ENCODE measurements around the gene FMNL2.

GRCh38 chr2:152529420-152530115 is 194.6 kb downstream of the FMNL2 start:
- TF ChIP-seq CTCF (conservative IDR thresholded peaks at IDR 0.05; ENCODE audit: low read depth in 2 of 2), result no peak
- TF ChIP-seq EZH2phosphoT487 (IDR thresholded peaks at IDR 0.05; ENCODE audit: unreplicated experiment), result no peak
- TF ChIP-seq EZH2 (IDR thresholded peaks at IDR 0.05; ENCODE audit: low read depth, unreplicated experiment), result no peak
- no peak for TF ChIP-seq POLR2AphosphoS5 (IDR thresholded peaks at IDR 0.05; ENCODE audit: low read depth)
- TF ChIP-seq JUNB (IDR thresholded peaks at IDR 0.05; ENCODE audit: unreplicated experiment), result no peak
- TF ChIP-seq ZNF462 (CRISPR knock-in tag; IDR thresholded peaks at IDR 0.05), result no peak
- TF ChIP-seq STAT1 (IDR thresholded peaks at IDR 0.05; ENCODE audit: unreplicated experiment), result no peak
- TF ChIP-seq REST (IDR thresholded peaks at IDR 0.05; ENCODE audit: unreplicated experiment), result no peak
